ENCODE data around the gene GPX7.

GPX7 gene

GRCh38 chr1:52588027-52588426, 14.1 kb upstream of the GPX7 start:
- no peak for DNase-seq (ENCODE audit: low read depth)

GRCh38 chr1:52588535-52588934, 13.6 kb upstream of the GPX7 start:
- DNase-seq (ENCODE audit: low read depth): no peak

GRCh38 chr1:52590266-52590665, 11.9 kb upstream of the GPX7 start:
- no peak for DNase-seq (ENCODE audit: low read depth)

- DNase-seq (ENCODE audit: low read depth): no peak
Observed at GRCh38 chr1:52592637-52593323, 9.4 kb upstream of the GPX7 start.

- no peak for DNase-seq (ENCODE audit: low read depth)
Observed at GRCh38 chr1:52593495-52593894, 8.7 kb upstream of the GPX7 start.

- no peak for DNase-seq (ENCODE audit: low read depth)
Observed at GRCh38 chr1:52595061-52595460, 7.1 kb upstream of the GPX7 start.

GRCh38 chr1:52597912-52598311, 4.3 kb upstream of the GPX7 start:
- DNase-seq (ENCODE audit: low read depth): no peak

GRCh38 chr1:52598729-52599128, 3.4 kb upstream of the GPX7 start:
- no peak for DNase-seq (ENCODE audit: low read depth)

- no peak for DNase-seq (ENCODE audit: low read depth)
Observed at GRCh38 chr1:52599236-52599635, 2.9 kb upstream of the GPX7 start.

- no peak for DNase-seq (ENCODE audit: low read depth)
Observed at GRCh38 chr1:52600533-52601179, 1.5 kb upstream of the GPX7 start.

GRCh38 chr1:52601519-52601918, 652 bp upstream of the GPX7 start:
- no peak for DNase-seq (ENCODE audit: low read depth)

- no peak for DNase-seq (ENCODE audit: low read depth)
Observed at GRCh38 chr1:52602856-52603600, 857 bp downstream of the GPX7 start.

GRCh38 chr1:52603630-52604029, 1.5 kb downstream of the GPX7 start:
- no peak for DNase-seq (ENCODE audit: low read depth)

- no peak for DNase-seq (ENCODE audit: low read depth)
Observed at GRCh38 chr1:52604063-52604770, 2.0 kb downstream of the GPX7 start.

GRCh38 chr1:52613636-52614373, 11.6 kb downstream of the GPX7 start:
- DNase-seq (ENCODE audit: low read depth): peak; percentile 70

- no peak for DNase-seq (ENCODE audit: low read depth)
Observed at GRCh38 chr1:52614671-52615070, 12.5 kb downstream of the GPX7 start.

- no peak for DNase-seq (ENCODE audit: low read depth)
Observed at GRCh38 chr1:52615489-52616042, 13.4 kb downstream of the GPX7 start.

- no peak for DNase-seq (ENCODE audit: low read depth)
Observed at GRCh38 chr1:52621950-52622349, 19.8 kb downstream of the GPX7 start.

GRCh38 chr1:52623812-52624211, 21.6 kb downstream of the GPX7 start:
- no peak for DNase-seq (ENCODE audit: low read depth)

- DNase-seq (ENCODE audit: low read depth): no peak
Observed at GRCh38 chr1:52627028-52627427, 24.9 kb downstream of the GPX7 start.

- DNase-seq (ENCODE audit: low read depth): no peak
Observed at GRCh38 chr1:52628614-52629324, 26.6 kb downstream of the GPX7 start.
